Hematopoietic multipotent progenitor cell (in vitro differentiated cells): ENCODE data around the gene CARMIL1. TPM values are rescaled to one million over a fixed set of nuclear protein-coding genes. Genes with fewer than 3 reads are reported as not detected.
A peak's percentile ranks its signal among the peaks of the same experiment; 100 is the strongest.

Source experiments
- DNase-seq, 3 donors: peaks; one replicate each; pipeline ENCODE4 v3.0.0-alpha.2; 2011 to 2015; ENCODE audit warnings: low read depth in 2 of 3, low spot score in 2 of 3
- total RNA-seq: library from RNA; depleted of rRNA; stranded (reverse); fragments of >200 nt; gene quantifications from one replicate; pipeline ENCODE4 v1.2.3, GENCODE V29; 2012

The CARMIL1 gene
- 8.6 TPM for total RNA-seq

DNA sequence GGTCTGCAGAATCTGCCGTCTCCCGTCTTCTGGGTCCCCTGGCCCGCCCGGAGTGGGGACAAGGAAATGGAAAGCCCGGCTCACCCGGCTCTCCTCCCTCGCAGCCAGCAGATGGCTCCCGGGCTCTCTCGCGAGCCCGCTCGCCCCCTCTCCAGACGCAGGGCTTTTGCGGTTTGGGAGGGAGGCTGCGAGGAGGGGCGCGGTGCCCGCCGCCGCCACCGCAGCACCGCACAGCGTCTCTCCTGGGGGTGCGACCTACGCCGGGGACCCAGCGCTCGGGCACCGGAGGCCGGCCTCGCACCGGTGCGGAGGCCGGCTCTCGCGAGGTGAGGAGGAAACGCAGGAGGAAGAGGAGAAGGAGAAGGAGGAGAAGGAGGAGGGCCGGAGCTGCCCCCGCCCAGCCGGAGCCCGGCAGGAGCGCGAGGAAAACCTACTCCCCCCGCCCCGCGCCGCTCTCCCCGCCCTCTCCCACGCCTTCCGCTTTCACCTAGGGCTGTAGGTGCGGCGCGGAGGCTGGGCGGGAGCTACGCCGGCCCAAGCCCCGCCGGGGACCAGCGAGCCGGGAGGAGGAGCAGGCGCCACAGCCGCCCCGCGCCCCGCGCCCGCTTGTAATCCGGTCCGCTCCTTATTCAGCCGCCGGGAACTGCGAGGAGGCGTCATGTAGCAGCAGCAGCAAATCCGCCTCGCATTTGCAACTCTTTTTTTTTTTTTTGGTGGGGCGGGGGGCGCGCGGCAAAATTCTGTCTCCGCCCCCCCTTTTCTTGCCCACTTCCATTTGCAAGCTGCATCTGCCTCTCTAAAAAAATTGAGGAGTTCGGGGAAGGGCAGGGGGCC is at the start of gene CARMIL1:
Gene CARMIL1 (plus strand): TSS at position 461 of the 834 bp plus-strand sequence. CDS start 422 bp downstream, outside the sequence.
- DNase-seq, result peak; percentile 54 to 90 (median 88)

DNA sequence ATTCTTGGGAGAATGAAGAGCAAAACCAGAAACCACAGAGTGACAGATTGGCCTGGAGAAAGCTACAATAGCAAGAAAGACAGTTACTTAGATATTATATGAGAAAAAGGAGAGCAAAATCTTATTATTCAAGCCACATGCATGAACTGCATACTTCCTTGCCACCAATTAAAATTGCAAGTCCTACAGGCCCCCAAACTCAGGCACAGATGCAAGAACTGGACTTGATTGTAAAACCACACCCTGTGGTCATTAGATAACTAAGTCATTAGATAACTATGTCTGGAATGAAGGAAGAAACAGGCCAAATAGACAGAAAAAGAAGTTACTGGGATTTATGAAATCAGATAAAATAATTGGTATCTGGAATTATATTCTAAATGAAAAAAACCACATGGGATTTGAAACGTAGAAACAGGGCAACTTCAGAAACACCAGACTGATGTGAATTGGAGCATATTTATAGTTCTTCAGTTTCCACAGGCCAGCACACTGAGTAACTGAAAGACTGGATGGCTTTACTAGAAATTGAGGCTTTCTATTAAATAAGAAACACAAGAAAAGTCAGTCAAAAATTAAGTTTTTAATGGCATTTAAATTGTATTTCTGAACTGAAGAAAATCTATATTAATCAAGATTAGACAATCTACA is 49.4 kb upstream of the CARMIL1 start:
- no peak for DNase-seq

DNA sequence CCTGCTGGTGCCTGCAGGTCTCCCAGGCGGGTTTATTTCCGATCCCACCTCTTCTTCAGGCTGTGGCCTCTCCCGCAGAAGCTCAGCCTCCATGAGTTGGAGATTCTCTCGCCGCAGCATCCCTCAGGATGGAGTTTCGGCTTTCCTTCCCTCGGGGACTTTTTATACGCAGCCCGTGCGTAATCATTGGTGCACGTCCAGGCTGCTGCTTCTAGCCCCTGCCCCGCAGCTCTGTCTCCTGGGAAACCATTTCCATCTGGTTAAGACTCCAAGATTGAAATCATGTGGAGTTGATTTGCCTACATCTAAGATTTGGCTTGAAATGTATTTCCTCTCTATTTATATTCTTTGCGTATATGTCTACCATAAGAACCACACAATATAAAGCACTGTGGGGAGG is 46.7 kb upstream of the CARMIL1 start:
- DNase-seq, result no peak

DNA sequence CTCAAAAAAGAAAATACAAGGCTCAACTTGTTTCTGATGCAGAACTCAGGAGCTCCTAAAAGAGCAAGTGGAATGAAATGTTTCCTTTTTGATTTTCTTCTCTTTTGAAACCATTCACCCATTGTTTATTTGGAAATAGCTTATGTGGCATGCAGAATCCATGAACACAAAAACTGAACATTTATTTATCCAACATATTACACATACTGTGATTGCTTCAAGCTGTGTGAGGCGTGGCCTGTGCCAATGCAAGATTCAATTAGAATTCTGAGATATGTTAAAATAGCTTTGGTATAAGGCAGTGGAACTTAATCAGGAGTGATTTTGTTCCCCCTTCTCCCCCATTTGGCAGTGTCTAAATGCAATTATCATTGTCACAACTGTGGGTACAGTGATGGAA is 45.9 kb upstream of the CARMIL1 start:
- DNase-seq, result no peak

DNA sequence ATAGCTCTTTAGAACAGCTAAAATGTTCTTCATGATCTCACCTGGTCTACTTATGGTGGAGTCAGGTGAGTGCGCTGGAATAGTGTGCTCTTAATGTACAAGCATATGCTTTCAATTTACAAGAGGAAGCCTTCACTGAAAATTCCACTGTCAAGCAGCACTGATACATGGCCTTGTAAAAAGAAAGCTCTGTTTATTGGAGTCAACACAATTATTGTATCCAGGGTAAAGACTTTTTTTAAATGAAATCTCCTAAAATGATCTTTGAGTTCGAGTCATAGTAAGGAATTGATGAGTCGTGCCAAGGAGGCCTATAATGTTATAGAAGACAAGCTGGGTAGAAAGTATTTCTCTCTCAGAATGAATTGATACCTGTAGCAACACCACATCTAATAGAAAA is 41.6 kb upstream of the CARMIL1 start:
- DNase-seq, result no peak

DNA sequence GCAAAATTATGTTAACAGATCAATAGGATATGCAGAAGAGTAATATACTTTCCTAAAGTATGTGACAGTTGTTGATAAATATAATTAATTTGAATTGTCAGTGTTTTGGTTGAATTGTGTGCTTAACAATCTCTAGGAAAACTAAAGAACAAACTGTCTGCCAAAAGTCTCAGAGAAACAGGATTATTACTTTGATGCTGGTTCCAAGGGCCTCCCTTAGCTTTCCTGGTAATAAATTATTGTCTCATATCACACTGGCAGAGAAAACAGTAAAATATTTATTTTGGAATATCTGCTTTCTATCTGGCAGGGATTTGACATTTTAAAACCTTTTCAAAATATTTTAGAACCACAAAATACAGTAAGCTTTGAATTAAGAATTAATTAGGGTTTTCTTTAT is 40.1 kb upstream of the CARMIL1 start:
- no peak for DNase-seq

DNA sequence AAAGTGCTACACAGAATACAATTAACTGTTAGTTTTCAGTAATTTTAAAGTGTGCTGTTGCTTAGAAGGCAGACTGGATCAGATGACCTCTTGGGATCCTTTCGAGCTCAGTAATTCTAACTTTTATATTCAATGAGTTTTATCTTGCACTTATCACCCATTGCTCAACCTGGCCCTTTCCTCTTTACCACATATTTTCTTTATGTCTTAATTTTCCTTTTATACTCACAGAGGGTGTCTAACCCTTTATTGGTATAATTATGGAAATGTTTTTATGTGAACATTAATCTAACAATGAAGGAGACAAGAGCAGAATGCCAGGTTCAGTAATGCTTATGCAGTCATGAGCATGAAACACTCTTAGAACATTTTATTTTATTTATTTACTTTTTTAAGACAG is 39.7 kb upstream of the CARMIL1 start:
- DNase-seq, result no peak

DNA sequence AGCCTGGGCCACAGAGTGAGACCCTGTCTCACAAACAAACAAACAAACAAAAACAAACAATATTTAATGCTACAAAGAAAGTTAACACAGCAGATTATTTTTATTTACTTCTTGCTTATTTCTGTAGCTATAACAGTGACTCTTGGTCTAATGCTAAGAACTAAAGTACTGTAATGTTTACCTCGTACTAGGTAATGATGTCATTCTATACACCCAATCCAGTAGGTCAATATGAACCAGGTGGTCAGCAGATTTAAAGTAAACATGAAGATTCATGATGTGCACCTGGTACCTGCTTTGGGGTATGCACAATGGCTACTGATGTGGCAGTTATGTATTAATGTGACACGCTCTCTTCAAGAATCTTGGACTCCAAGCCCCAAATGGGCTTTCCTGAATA is 36.6 kb upstream of the CARMIL1 start:
- DNase-seq, result no peak

DNA sequence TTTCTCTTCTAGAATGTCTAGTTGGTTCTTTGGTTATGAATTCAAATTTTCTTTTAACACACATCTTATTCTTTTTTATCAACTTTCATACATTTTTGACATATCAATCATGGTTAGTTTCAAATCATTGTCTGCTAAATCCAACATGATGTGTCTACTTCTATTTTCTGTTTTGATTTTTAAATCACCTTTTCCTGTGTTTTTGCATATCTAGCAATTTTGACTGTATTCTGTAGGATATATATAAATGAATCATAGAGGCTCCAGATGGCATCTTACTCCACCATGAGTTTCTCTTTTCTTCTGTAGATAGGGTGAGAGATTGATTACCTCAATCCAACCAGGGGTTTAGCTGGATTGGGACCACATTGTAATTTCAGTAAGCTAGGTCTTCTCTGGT is 34.3 kb upstream of the CARMIL1 start:
- no peak for DNase-seq

DNA sequence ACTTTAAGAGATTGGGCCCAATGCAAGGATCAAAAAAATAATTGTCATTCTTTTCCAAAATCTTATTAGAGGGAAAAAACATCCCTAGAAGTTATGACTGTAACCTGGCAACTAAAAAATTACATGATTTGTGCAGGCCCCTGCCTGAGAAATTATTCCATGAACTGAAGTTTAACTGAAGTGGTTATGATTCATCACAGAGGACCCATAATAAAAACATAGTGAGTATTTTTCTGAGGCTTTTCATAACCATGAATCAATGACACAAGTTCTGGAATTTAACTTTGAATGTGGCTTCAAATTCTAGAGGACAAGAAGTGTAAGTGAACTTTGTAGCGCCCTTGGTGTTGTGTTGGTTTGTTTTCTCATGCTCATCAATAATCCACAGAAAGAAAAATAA is 31.1 kb upstream of the CARMIL1 start:
- DNase-seq, result no peak

DNA sequence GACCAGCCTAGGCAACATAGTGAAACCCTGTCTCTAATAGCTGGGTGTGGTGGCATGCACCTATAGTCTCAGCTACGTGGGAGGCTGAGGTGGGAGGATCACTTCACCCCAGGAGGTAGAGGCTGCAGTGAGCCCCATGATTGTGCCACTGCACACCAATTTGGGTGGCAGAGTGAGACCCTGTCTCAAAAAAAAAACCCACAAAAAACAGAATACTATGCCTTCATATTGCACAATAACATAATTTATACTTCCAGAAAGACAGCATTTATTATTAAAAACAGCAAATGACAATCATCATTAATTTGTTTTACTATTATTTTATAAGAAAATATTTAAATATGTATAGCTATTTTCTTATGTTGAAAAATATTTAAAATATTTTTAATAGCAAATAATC is 30.0 kb upstream of the CARMIL1 start:
- no peak for DNase-seq

DNA sequence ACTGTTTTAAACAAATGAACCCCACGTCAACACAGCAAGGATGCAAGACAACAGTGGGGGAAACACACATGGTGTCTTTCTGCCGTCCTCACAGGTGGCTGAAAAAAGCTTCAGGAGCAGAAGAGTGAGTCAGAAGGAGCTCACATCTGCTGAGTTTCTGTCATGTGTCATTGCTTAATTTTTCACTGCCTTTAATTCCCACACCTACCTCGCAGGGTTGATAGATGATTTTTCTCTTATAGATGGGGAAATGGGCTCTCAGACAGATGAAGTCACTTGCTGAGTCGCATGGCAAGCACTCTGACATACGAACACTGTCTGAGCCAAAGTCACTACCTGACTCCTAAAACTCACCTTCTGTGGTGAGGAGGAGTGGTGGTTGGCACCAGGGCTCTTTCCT is 28.3 kb upstream of the CARMIL1 start:
- DNase-seq, result peak in 1 of 3 donors; percentile 8

DNA sequence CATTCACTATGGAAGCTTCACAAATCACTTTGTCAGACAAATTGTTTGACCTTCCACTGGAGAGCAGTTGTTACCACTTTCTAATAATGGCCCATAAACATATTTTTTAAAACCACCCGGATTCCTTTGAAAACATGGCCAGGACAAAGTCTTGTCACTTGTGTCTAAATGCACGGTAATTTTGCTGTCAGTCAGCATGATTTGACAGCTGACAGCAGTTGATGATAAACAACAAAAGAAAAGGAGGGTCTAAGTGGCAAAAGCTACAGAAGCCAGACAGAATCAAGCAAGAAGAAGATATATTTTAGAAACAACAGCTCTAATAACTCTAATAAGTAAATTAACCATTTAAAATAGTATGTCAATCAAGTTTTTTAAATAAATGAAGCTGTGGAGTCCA is 27.7 kb upstream of the CARMIL1 start:
- DNase-seq, result no peak

DNA sequence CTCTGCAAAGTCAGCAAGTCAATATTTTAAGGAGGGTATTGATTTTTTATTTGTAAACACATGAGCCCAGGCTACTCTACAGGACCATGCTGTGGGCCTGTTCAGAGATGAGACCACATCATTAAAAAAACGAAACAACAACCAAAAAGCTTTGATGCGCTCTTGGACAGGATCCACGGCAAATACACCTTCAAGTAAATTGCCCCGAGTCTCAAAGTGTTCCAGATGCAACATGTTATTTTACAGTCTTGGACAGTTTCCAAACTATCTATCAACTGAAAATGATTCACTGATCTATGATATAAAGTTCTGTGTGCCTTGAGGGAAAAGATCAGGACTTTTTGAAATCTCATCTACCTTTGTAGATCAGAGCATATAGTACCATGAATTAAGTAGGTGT is 25.8 kb upstream of the CARMIL1 start:
- no peak for DNase-seq

DNA sequence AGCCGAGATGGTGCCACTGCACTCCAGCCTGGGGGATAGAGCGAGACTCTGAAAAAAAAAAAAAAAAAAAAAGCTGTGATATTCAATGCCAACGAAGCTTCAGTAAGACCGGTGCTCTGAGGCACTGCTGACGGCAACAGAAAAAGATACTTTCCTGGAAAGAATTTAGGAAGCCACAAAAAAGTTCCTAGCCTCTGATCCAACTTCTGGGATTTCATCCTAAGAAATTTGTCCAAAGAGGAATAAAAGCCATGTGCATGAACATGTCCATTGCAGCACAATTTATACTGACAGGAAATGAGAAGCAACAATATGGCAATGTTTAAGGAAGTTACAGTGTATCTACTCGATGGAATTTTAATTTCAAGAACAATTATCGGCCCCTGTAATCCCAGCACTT is 24.5 kb upstream of the CARMIL1 start:
- no peak for DNase-seq

DNA sequence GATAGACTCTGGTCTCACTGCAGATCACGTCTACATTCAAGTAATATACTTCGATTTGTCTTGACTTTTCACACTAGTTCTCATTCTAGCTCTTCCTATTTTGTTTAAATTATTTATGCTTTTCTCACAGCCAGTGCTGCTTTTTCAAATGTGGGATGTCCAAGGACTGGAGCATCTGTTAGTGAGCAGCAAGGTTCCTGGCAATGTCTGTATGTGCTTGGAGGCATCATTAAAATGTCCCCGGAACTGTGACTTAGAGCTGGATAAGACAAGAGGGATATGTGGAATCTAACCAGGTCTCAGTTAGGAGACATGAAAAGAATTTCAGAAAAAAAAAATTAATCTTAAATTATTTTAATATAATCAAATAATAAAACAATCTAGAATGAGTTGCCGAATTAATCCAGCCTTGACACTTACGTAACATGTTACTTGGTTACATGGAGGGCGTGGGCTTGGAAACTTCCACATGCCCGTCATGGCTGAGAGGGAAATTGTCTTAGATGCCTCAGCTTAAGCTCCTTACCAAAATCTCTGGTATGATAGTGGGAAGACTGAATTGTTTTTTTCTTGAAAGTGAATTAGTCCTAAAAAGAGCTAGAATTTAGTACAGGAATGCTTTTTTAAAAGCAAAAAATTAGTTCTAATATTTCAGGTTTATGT is 21.4 kb upstream of the CARMIL1 start:
- no peak for DNase-seq

DNA sequence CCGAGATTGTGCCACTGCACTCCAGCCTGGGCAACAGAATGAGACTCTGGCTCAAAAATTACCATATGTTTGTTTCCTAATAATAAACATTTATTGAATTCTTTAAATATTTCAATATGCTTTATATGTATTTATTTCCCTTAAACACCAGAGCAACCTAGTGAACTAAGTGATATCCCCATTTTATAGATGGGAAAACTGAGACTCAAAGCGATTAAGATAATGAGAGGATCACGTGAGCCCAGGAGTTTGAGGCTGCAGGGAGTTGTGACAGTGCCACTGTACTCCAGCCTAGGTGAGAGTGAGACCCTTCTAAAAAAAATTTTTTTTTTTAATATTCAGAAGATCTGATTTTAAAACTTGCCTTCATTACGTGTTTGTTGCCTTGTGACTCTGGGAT is 19.4 kb upstream of the CARMIL1 start:
- no peak for DNase-seq

DNA sequence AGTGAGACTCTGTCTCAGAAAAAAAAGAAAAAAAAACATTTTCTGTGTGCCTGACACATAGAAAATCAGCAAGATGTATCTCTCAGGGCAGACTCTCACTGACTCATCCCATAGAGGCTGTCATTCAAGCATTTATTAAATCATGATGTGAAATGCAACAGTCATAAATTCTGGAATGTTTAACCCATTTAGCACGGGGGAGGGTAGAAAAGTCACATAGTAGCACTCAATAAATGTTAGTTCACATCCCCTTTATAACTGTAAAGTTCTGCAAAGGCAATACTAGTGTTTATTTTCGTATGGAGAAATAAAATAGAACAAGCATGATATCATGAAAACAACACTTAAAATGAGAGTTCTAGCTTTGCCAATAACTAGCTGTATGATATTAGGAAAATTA is 15.5 kb upstream of the CARMIL1 start:
- no peak for DNase-seq

DNA sequence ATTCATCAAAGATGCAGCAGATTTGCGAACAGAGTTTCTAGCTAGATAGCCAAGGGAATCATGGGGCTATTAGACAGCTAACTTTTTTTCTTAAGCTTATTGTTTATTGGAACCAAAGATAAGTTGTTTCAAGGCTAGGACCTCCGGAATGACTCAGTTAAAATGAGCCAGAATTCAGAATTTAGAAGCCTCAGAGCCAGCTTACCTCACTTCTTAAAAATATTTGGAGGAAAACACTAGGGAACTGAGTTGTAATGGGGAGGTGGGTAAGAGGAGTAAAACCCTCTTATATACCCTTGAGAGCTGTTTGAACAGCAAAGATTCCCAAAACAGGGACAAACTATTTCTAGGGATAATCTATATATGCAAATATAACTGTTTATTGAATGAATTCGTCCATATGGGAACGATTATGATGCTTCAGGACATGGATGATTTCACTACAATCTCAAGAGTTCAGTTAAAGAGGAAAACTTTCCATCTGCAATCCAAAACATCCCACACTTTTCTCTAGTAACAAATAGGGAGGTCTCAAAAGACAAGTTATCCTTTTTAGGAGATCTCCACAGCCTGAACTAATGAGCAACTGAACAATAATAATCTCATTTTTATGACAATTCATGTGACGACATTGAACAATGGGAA is 12.6 kb upstream of the CARMIL1 start:
- no peak for DNase-seq

DNA sequence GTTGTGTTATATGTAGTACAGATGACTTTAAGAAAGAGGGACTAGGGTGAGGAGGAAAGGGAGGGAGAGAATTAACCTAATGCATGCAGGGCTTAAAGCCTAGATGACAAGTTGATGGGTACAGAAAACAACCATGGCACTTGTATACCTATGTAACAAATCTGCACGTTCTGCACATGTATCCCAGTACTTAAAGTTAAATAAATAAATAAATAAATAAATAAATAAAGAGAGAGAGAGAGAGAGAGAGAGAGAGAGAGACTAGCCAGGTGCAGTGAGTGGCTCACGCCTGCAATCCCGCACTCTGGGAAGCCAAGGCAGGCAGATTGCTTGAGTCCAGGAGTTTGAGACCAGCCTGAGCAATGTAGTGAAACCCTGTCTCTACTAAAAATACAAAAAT is 11.5 kb upstream of the CARMIL1 start:
- no peak for DNase-seq

DNA sequence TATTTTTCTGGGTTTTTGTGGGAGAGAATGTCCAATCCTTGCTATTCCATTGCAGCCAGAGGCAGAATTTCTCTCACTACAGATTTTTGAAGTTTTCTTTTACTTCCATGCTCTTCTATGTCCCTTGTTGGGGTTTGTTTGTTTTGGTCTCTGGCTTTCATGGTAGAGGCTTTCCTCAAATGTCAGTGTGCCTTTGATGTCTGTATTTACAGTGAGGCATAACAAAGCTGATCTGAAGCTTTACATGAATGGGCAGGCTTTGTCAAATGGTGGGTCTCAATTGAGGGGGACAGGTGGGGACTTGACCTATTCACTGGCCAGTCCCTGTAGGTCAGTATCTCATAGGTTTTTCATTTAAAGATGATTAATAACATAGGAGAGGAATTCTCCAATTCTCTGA is 8.6 kb upstream of the CARMIL1 start:
- no peak for DNase-seq
